Panc1 (cell line): Measurements from ENCODE around the gene CC2D1A. TPM values are rescaled to one million over a fixed set of nuclear protein-coding genes. Genes with fewer than 3 reads are reported as not detected.

ENCODE experiments used
- ATAC-seq: fragments of 200-7000 bp; cut with Tn5 transposase; 2 replicates; pipeline ENCODE4 v1.9.1; 2020; ENCODE audit warnings: mild to moderate bottlenecking, moderate library complexity
- BruUV-seq: library from RNA; stranded (reverse); fragments of 400-500 nt; replicated peaks from 2 replicates; lab custom pipeline; 2021; lab: Mats Ljungman, UMichigan
- CTCF ChIA-PET: fragments of 300-600 bp; sonication (Branson Sonifier 250); formaldehyde crosslinking; loops from one replicate; lab custom pipeline; 2022; ENCODE audit warnings: antibody characterized with exemption; lab: Charles Lee
- POLR2A ChIA-PET: fragments of 300-600 bp; sonication (Branson Sonifier 250); formaldehyde crosslinking; loops from one replicate; lab custom pipeline; 2022; ENCODE audit warnings: antibody characterized with exemption; lab: Charles Lee
- DNase-seq: peaks from one replicate; pipeline ENCODE4 v3.0.0-alpha.2; 2010; ENCODE audit warnings: low read depth, low spot score
- H3K27ac ChIP-seq: 2 replicates; pipeline ENCODE4 v1.5.1; 2011; ENCODE audit warnings: mild to moderate bottlenecking, low read length, inconsistent platforms
- H3K27me3 ChIP-seq: fragments of 200-500 bp; sonication (Bioruptor generic); 2 replicates; pipeline ENCODE4 v1.6.0; 2014; ENCODE audit warnings: low read length, inconsistent platforms; ENCODE audit not compliant: control insufficient read depth, insufficient read depth
- H3K36me3 ChIP-seq: fragments of 200-500 bp; sonication (Bioruptor generic); 2 replicates; pipeline ENCODE4 v1.5.1; 2014; ENCODE audit warnings: inconsistent platforms, mild to moderate bottlenecking, low read length, moderate library complexity; ENCODE audit not compliant: control insufficient read depth, insufficient read depth
- H3K4me1 ChIP-seq: 2 replicates; pipeline ENCODE4 v1.5.1; 2011; ENCODE audit warnings: inconsistent platforms, mild to moderate bottlenecking, low read length, moderate library complexity; ENCODE audit not compliant: control insufficient read depth, insufficient read depth
- H3K4me3 ChIP-seq, 2 experiments: 2 replicates each; pipeline ENCODE4 v1.5.1; 2011 to 2012; ENCODE audit warnings: low read depth in 2 of 2, low read length in 2 of 2, mild to moderate bottlenecking in 2 of 2, inconsistent platforms in 1 of 2, moderate library complexity in 1 of 2
- H3K9me3 ChIP-seq: fragments of 200-500 bp; sonication (Bioruptor generic); 2 replicates; pipeline ENCODE4 v1.5.1; 2014; ENCODE audit warnings: low read depth, mild to moderate bottlenecking, inconsistent platforms, low read length, moderate library complexity; ENCODE audit not compliant: control insufficient read depth, insufficient read depth
- CTCF ChIP-seq: fragments of 450-650 bp; IDR thresholded peaks from 2 replicates; pipeline ENCODE4 v1.5.1; 2017; ENCODE audit warnings: mild to moderate bottlenecking
- POLR2AphosphoS5 ChIP-seq: IDR thresholded peaks from 2 replicates; pipeline ENCODE4 v1.6.1; 2012; ENCODE audit warnings: mild to moderate bottlenecking, low read depth, low read length, moderate library complexity
- REST ChIP-seq, 2 experiments: IDR thresholded peaks; 2 replicates each; pipeline ENCODE4 v1.6.1; 2011 to 2012; ENCODE audit warnings: low read depth in 2 of 2, control low read depth in 1 of 2, low read length in 1 of 2, mild to moderate bottlenecking in 1 of 2, moderate library complexity in 1 of 2; ENCODE audit not compliant: insufficient read depth in 1 of 2
- SIN3A ChIP-seq: IDR thresholded peaks from 2 replicates; pipeline ENCODE4 v1.6.1; 2012; ENCODE audit warnings: low read depth, mild to moderate bottlenecking, low read length, moderate library complexity, borderline replicate concordance; ENCODE audit not compliant: insufficient read depth
- TCF7L2 ChIP-seq: IDR thresholded peaks from 2 replicates; pipeline ENCODE4 v1.6.1; 2011; ENCODE audit warnings: mild to moderate bottlenecking, low read depth, low read length, inconsistent platforms
- in situ Hi-C: cut with HindIII; loops from 2 replicates; pipeline ENCODE4 v1.10.0; 2016; ENCODE audit warnings: low sequenced_read_pairs, low pct_unique_long_range_greater_than_20kb
- intact Hi-C: fragments of 100-400 bp; cut with micrococcal nuclease; formaldehyde crosslinking; loops from one replicate; pipeline ENCODE4 v1.10.0; 2022; ENCODE audit not compliant: unreplicated experiment
- total RNA-seq: library from RNA; stranded (reverse); gene quantifications from one replicate; pipeline ENCODE4 v1.2.1, GENCODE V29; 2021; ENCODE audit not compliant: unreplicated experiment

The CC2D1A gene
- total RNA-seq, 1 experiment from 2014 or later, result 28.0 TPM

DNA sequence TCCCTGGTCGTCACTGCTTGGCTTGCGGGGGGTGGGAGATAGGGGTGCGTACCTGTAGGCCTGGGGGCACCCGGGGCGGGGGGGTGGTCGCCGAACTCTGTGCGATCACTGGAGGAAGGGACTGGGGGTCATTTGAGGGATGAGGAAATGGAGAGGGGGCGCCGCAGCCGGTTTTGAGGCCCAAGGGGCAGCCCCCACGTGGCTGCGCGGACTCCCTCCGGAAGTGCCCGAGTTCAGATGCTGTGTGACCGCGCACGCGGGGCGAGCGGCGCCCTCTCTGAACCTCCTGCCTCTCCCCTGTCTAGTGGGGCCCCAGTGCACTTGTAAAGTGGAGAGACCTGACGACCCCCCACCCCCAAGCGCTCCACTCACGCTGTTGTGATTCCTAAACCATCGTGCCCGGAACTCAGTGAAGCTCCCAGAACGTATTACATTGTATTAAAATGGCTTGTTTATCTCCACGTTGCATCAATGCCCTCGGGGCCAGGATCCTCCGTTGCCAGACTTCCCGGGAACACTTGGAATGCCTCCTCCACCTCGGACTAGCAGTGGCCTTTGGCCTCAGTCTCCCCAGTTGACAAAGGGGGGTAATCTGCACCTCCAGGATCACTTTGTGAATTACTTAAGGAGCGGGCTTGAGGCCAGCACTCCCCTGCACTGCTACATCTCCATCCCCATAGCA, 32.0 kb upstream of the CC2D1A start:
- no peak overlapping the region for H3K27ac ChIP-seq
- TF ChIP-seq TCF7L2 (no peak), POLR2AphosphoS5 (no peak), REST (IDR thresholded peaks at IDR 0.05; ENCODE audit: insufficient read depth in 1 of 2, low read depth in 2 of 2, low read length in 1 of 2) (no peak), CTCF (no peak), SIN3A (no peak)
- H3K36me3 ChIP-seq, result no peaks in the 10 kb centered on the region
- DNase-seq (no peak), ATAC-seq (no peak)
- BruUV-seq, result no TSS peak
- H3K27me3 ChIP-seq, result no peaks in the 10 kb centered on the region
- in situ Hi-C loops (no loop called here), intact Hi-C loops (no loop called here)
- ChIA-PET CTCF (no interaction called here), POLR2A (no interaction called here)
- no peak overlapping the region for H3K4me3 ChIP-seq
- peaks cover 17% of the 10 kb centered on the region for H3K4me1 ChIP-seq
- no peaks in the 10 kb centered on the region for H3K9me3 ChIP-seq

DNA sequence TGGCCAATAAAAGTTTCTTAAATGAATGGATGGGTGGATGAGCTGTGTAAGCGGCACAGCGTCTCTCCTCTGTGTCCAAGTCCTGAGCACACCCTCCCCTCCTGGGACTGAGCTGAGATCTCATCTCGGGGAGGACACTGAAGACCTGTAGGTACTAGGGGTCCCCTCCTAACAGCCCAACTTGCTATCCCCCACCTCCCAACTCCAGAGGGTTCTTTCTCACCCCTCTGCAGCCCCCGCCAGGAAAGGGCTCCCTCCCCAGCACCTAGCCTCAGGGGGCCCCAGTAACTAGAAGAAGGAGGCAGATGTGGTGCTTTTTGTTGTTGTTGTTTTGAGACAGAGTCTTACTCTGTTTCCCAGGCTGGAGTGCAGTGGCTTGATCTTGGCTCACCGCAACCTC, 30.2 kb upstream of the CC2D1A start:
- H3K9me3 ChIP-seq, result no peaks in the 10 kb centered on the region
- POLR2A ChIA-PET, result no interaction called here
- no peaks in the 10 kb centered on the region for H3K36me3 ChIP-seq
- in situ Hi-C loops (no loop called here), intact Hi-C loops (no loop called here)
- BruUV-seq, result no TSS peak
- TF ChIP-seq CTCF, result no peak
- no peak for TF ChIP-seq SIN3A
- no peak for TF ChIP-seq TCF7L2
- TF ChIP-seq POLR2AphosphoS5, result no peak
- no peak for TF ChIP-seq REST (IDR thresholded peaks at IDR 0.05; ENCODE audit: insufficient read depth in 1 of 2, low read depth in 2 of 2, low read length in 1 of 2)
- CTCF ChIA-PET, result interaction anchor here (0.6 kb wide), 1 partner anchor 96 kb away, joined by 3 read pairs; no protein-coding TSS in a partner anchor
- no peak overlapping the region for H3K4me3 ChIP-seq
- no peaks in the 10 kb centered on the region for H3K27me3 ChIP-seq
- DNase-seq (no peak), ATAC-seq (no peak)
- no peak overlapping the region for H3K27ac ChIP-seq
- peaks cover 22% of the 10 kb centered on the region for H3K4me1 ChIP-seq
